GM12872 (cell line): Measurements from ENCODE around the gene RPL22.

ENCODE experiments used
- TF ChIP-seq, protein P1 (sequence below): IDR thresholded peaks from 3 replicates; pipeline ENCODE4 v1.5.1; 2011; ENCODE audit warnings: low read depth, mild to moderate bottlenecking, low read length, moderate library complexity; ENCODE audit not compliant: insufficient read depth

RPL22 gene

DNA sequence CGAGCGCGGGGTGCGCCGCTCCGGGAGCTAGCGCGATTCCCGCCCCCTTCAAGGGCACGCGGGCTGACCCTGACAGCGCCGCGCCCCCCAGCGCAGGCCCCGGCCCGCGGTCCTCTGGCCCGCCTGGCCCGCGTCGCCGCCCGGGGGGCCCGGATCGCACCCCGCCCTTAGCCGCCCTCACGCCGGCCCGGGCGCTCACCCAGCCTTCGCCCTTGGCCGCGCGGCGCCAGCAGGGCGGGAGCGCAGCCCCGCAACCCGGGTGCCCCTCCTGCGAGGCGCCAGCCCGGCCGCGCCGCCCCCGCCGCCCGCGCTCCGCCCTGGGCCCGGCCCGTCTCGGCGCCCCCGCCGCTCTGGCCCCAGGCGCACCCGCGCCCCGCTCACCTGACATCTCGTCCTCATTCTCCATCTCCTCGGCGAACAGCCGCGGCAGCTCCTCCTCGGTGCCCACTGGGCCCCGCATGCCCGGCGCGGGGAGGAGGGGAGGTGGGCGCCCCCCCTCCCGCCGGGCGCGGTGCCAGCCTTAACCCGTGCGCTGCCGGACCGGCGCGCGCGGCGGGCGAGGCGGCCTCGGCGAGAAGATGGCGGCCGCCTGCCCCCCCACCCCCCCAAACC lies 19.7 kb downstream of the RPL22 start:
- TF ChIP-seq, protein P1, sequence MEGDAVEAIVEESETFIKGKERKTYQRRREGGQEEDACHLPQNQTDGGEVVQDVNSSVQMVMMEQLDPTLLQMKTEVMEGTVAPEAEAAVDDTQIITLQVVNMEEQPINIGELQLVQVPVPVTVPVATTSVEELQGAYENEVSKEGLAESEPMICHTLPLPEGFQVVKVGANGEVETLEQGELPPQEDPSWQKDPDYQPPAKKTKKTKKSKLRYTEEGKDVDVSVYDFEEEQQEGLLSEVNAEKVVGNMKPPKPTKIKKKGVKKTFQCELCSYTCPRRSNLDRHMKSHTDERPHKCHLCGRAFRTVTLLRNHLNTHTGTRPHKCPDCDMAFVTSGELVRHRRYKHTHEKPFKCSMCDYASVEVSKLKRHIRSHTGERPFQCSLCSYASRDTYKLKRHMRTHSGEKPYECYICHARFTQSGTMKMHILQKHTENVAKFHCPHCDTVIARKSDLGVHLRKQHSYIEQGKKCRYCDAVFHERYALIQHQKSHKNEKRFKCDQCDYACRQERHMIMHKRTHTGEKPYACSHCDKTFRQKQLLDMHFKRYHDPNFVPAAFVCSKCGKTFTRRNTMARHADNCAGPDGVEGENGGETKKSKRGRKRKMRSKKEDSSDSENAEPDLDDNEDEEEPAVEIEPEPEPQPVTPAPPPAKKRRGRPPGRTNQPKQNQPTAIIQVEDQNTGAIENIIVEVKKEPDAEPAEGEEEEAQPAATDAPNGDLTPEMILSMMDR = no peak

- TF ChIP-seq, protein P1 = no peak
These were observed 20.4 kb downstream of the RPL22 start for GRCh38 chr1:6178751-6179563.

DNA sequence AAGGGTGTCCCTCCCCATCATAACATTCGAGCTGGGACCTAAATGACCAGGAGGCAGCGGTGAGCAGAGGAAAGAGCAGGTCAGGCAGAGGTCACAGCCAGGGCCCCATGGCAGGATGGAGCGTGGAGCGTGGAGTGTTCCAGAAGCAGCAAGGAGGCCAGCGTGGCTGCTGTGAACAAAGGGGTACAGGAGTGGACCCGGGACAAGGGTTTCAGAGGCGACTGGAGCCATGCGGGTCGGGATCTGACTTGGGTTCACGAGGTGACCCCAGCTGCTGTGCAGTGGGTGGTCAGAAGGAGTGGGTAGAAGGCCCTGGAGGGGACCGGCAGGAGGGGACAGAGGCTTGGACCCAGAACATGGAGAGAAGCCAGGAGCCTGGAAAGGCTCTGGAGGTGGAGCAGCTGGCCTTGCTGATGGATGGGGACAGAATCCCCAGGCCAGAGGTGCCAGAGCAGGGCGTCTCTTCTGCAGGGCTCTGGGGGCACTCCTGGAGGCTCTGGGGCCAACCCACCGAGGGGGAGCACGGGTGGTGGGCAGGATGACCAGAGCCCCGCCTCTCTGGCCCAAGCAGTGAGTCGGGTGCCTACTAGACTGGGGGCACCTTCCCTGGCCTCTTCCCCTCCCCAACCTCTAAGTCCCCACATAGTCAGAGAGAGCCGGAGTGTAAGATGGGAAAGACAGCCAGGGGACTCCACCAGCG lies 21.6 kb downstream of the RPL22 start:
- TF ChIP-seq, protein P1 = no peak

DNA sequence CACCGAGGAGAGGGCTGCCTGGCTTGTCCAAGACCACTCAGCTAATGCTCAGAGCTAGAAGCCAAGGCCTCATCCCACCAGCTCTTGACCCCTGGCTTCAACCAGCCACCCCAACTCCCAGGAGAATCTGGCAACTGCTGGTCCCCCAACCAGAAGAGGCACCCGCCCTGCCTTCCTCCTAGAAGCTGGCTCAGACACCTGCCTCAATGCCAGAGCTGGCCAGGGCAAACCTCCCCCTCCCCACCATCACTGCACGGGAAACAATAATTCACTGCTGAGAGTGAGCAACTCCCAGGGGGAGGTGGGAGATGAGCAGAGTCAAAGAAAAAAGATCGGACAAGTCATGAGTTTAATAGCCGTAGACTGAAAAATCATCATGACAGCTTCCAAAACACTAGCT lies 22.6 kb downstream of the RPL22 start:
- TF ChIP-seq, protein P1 = no peak

DNA sequence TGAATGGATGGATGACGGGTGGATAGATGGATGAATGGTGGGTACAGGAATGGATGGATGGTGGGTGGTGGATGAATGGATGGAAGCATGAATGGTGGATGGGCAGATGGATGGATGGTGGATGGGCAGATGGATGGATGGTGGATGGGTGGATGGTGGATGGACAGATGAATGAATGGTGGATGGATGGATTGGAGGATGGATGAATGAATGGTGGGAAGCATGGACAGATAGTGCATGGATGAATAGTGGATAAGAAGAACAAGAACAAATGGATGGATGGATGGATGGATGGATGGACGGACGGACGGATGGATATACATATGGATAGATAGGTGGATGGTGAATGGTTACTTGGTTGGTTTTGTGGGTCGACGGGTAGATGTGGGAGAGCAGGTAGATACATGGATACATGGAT lies 24.0 kb downstream of the RPL22 start:
- TF ChIP-seq, protein P1 = no peak

GRCh38 chr1:6174621-6175410 lies 24.6 kb downstream of the RPL22 start:
- TF ChIP-seq, protein P1 = no peak
